CD4-positive, alpha-beta T cell treated with Interleukin-10 for 1 hour (primary cell): ENCODE results near the gene ASB13.
"Not testable (repeated sequence)": the region's sequence is repeated elsewhere in the genome, so short reads cannot be mapped to it uniquely, and the experiment has no call there.

Experiments
- DNase-seq: peaks from one replicate; pipeline ENCODE4 v3.0.0-alpha.2; 2020

Gene ASB13

GRCh38 chr10:5622186-5622960 is 44.0 kb downstream of the ASB13 start:
- no peak for DNase-seq

- not testable (repeated sequence) for DNase-seq
These were observed 45.0 kb downstream of the ASB13 start for GRCh38 chr10:5621371-5621770.

DNA sequence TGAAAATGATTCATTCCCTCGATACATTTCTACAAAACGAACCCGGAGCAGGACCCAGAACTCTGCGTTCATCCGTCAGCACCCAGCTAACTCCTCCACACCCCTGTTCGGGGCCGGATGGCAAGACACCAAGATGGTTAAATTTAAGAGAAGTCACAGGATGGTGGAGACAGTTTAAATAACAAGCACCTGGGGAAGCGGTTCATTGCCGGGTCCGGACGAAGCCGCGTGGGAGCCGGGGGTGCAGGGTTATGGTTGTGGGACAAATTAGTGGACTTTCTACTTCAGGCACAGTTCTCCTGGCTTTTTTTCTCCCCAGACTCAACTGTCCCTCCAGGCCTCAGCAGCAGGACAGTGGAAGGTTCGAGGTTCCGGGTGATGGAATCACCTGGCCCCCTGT is 45.4 kb downstream of the ASB13 start:
- no peak for DNase-seq

DNA sequence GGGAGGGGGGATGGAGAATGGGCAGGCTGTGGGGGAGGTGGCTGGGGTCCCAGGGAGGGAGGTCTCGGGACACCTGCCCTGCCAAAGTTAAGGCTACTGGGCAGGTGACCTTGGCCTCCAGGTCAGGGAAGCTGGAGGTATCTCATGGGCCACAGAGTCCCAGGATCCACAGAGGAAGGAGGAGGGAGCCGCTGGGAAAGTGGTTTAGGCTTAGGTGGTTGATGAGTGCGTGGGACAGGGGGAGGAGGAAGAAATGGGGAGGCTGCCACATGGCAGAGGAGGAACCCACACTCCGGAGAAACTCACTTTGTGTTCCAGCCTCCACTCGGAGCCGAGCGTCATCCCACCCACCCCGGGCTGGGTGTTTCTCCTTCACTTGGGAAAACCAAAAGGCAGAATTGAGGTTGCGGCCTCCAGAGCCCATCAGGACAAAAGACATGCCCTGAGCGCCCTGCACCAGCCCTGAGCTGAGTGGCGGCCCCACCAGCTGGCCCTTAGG is 46.1 kb downstream of the ASB13 start:
- no peak for DNase-seq

DNA sequence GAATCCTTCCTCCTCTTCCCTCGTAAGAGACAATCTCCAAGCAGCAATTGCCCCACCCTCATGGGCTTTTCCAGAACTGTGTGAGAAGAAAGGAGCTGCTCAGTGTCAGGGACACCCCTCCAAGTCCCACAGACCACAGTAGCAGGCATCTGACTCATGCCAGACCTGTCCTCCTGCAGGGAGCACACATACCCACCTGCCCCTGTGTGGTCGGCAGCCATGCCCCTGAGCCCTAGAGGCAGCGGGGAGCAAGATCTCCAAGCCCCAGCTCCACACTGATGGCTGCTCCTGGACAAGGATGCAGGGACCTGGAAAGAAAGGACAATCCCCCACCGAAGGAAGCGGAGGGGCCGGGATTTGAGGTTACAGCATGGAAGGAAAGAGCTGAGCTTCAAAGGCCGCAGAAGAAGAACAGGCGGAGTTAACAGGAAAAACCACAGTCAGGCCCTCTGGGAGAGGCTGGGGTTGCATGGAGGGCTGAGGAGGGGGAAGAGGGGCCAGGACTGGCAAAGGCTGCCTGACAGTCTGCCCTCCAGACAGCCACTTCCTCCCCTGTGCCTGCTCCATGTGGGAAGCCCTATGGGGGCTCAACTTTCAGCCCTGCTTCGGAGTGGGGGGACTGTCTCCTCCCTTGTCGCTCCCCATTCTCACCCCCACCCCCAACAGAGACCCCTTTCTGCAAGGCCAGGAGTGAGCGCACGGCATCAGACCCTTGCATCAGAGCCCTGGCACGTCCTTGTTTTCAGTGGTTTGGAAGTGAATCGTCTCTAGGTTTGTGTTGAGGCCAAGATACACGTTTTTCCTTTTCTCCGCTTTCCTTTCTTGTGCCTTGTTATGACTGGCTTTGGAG is 46.8 kb downstream of the ASB13 start:
- DNase-seq = no peak

DNA sequence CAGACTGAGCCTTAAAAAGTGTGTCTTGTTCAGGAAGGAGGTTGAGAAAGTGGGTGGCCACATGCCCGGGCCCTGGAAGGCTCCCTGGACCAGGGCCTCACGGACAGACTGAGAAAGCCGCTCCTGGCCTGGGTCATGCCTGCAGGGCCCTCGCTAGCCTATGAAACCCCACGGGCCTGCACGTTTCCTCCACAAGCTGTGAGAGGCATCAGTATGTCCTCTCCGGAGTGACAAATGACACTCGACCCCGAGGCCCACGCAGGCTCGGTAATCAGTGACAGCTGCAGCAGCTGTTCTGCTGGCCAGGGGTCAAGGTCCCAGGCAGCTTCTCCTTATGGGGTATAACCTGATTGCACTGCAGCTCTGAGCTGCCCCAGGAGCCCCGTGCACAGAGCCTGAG is 47.6 kb downstream of the ASB13 start:
- no peak for DNase-seq

DNA sequence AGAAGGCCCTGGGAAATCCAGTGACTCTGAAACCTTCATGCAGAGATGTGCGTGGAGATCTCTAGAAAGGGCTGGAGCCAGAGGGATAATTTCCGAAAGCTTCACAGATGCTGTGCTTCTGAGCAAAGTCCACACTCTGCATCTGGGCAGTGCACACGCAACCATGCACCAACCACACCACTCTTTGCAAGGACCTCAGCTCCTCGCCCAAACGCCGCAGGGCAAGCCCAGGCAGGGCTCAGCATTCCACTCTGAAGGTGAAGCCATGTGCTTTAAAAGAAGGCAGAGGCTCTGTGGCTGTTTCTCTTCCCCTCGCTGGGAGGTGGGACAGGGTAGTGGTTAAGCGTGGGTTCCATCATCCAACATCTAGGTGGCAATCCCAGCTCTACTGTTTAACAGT is 48.4 kb downstream of the ASB13 start:
- DNase-seq = no peak

DNA sequence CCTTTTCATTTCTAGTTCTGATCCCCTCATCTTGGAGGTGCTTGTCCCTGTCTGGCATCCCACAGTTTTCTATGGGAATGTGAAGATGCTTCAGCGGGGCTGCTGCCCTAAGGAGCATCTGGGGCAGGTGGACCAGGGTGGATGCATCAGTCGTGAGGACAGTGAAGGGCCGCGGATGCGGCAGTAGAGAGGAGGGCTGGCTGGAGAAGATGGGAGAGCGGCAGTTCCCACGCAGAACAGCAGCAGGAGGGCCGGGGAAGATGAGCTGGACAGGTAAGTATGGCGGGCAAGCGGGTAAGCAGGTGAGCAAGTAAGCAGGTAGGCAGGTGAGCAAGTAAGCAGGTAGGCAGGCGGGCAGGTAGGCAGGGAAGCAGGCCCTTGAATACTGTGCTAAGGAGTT is 48.9 kb downstream of the ASB13 start:
- DNase-seq = no peak

- no peak for DNase-seq
These were observed 49.6 kb downstream of the ASB13 start for GRCh38 chr10:5616836-5617235.

DNA sequence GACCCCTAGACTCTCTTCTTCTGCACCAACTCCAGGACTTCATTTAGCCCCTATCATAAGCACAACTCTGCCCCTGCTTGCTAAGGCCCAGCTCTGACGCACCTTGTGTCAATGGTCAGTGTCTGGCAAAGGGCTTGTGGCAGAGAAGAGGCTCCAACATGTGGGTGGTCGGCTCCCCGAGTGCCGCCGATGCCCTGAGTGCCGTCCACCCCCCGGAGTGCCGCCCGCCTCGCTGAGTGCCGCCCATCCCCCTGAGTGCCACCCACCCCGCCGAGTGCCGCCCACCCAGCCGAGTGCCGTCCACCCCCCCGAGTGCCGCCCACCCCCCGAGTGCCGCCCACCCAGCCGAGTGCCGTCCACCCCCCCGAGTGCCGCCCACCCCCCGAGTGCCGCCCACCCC is 50.3 kb downstream of the ASB13 start:
- DNase-seq = no peak

GRCh38 chr10:5615316-5615715 is 51.1 kb downstream of the ASB13 start:
- DNase-seq = no peak

- DNase-seq = no peak
These were observed 52.2 kb downstream of the ASB13 start for GRCh38 chr10:5614155-5614721.

GRCh38 chr10:5613481-5614154 is 52.8 kb downstream of the ASB13 start:
- DNase-seq = no peak

- DNase-seq = no peak
These were observed 54.3 kb downstream of the ASB13 start for GRCh38 chr10:5611899-5612680.

GRCh38 chr10:5609952-5610616 is 56.3 kb downstream of the ASB13 start:
- no peak for DNase-seq

- DNase-seq = no peak
These were observed 57.7 kb downstream of the ASB13 start for GRCh38 chr10:5608608-5609220.

GRCh38 chr10:5607594-5607993 is 58.8 kb downstream of the ASB13 start:
- no peak for DNase-seq

- DNase-seq = peak; percentile 16
These were observed 59.5 kb downstream of the ASB13 start for GRCh38 chr10:5606864-5607263.

DNA sequence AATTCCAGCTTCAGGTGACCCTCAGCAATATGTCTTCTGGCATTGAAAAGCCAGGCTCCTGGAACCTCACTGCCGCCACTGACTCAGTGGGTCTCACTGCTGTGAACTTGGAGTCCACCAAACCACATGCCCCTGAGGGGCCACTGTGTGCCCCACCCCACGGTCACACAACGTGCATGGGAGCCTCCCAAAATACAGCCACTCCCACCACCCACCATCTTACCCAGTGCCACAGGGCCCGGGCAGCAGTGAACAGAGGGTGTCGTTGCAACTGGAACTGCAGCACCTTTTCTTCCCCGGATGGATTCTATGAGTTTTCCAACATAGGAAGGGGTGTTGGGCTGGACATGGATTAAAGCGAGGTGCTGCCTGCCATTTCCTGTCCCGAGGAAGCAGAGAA is 60.1 kb downstream of the ASB13 start:
- no peak for DNase-seq

DNA sequence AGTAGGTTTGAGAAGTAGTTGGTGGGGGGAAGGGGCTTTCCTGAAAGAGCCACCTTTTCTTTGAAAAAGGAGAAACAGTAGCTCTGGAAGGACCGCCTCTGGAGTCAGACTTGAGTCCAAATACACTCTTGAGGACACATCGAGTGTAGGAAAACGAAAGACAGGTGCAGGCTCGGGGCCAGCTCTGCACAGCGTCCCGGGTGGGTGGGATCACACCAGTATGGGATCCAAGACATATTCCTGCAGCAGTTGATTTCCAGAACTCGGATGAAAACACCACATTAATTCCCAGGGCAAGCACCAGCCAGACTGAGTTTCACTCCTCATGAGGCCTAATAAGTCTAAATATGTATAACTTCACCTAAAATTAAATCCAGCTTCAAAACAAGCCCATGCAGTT is 61.4 kb downstream of the ASB13 start:
- no peak for DNase-seq

GRCh38 chr10:5604236-5604925 is 62.0 kb downstream of the ASB13 start:
- no peak for DNase-seq
